Measurements from ENCODE around the gene EPB41L4A.

GRCh38 chr5:112189391-112189790, 229.7 kb downstream of the EPB41L4A start:
- TF ChIP-seq CTCF (IDR thresholded peaks at IDR 0.05; ENCODE audit: low read depth, low read length, poor library complexity, severe bottlenecking) (no peak), EZH2phosphoT487 (IDR thresholded peaks at IDR 0.05; ENCODE audit: borderline replicate concordance, low read length) (no peak)

All from DOHH2 (cell line).